PFSK-1 (cell line): ENCODE results near the gene CEACAM19.

Source experiments
- FOXP2 ChIP-seq: optimal IDR thresholded peaks from 2 replicates; pipeline ENCODE3; 2011; ENCODE audit warnings: borderline replicate concordance, control low read depth, inconsistent platforms; ENCODE audit not compliant: insufficient read depth; ENCODE audit errors: extremely low read length, extremely low read depth
- POLR2AphosphoS5 ChIP-seq: IDR thresholded peaks from 2 replicates; pipeline ENCODE4 v1.6.1; 2012; ENCODE audit warnings: low read depth, mild to moderate bottlenecking, control low read depth, low read length, moderate library complexity
- SIN3A ChIP-seq: IDR thresholded peaks from 2 replicates; pipeline ENCODE4 v1.6.1; 2012; ENCODE audit warnings: mild to moderate bottlenecking, low read length, moderate library complexity, borderline replicate concordance; ENCODE audit not compliant: insufficient read depth
- TAF1 ChIP-seq: IDR thresholded peaks from 2 replicates; pipeline ENCODE4 v1.6.1; 2012; ENCODE audit warnings: low read length, control low read depth, borderline replicate concordance; ENCODE audit not compliant: insufficient read depth
- TF ChIP-seq, protein P1 (sequence below), 2 experiments: IDR thresholded peaks; 2 replicates each; pipeline versions ENCODE4 v1.6.1 to v1.8.0; 2011 to 2012; ENCODE audit warnings: low read depth in 2 of 2, low read length in 2 of 2, control low read depth in 1 of 2, inconsistent platforms in 1 of 2, mild to moderate bottlenecking in 1 of 2, moderate library complexity in 1 of 2; ENCODE audit not compliant: insufficient read depth in 1 of 2

Gene CEACAM19

DNA sequence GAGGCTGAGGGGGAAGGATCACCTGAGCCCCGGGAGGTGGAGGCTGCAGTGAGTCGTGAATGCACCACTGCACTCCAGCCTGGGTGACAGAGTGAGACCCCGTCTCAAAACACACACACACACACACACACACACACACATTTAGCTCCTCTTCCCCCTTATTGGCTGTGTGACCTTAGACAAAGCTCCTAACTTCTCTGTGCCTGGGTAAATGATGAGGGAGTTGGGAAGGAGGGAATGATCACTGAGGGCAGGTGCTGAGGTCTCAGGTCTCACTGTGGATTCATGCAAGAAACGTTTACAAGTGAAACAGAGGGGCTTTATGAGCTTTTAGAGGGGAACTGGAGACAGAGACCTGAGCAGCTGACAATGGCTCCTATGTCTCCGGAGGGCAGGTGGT, 60.3 kb downstream of the CEACAM19 start:
- TF ChIP-seq POLR2AphosphoS5 = no peak
- TF ChIP-seq, protein P1, sequence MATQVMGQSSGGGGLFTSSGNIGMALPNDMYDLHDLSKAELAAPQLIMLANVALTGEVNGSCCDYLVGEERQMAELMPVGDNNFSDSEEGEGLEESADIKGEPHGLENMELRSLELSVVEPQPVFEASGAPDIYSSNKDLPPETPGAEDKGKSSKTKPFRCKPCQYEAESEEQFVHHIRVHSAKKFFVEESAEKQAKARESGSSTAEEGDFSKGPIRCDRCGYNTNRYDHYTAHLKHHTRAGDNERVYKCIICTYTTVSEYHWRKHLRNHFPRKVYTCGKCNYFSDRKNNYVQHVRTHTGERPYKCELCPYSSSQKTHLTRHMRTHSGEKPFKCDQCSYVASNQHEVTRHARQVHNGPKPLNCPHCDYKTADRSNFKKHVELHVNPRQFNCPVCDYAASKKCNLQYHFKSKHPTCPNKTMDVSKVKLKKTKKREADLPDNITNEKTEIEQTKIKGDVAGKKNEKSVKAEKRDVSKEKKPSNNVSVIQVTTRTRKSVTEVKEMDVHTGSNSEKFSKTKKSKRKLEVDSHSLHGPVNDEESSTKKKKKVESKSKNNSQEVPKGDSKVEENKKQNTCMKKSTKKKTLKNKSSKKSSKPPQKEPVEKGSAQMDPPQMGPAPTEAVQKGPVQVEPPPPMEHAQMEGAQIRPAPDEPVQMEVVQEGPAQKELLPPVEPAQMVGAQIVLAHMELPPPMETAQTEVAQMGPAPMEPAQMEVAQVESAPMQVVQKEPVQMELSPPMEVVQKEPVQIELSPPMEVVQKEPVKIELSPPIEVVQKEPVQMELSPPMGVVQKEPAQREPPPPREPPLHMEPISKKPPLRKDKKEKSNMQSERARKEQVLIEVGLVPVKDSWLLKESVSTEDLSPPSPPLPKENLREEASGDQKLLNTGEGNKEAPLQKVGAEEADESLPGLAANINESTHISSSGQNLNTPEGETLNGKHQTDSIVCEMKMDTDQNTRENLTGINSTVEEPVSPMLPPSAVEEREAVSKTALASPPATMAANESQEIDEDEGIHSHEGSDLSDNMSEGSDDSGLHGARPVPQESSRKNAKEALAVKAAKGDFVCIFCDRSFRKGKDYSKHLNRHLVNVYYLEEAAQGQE (IDR thresholded peaks at IDR 0.05; ENCODE audit: insufficient read depth in 1 of 2, low read depth in 2 of 2, low read length in 2 of 2) = no peak
- no peak for TF ChIP-seq FOXP2
- TF ChIP-seq TAF1 = no peak
- TF ChIP-seq SIN3A = no peak

DNA sequence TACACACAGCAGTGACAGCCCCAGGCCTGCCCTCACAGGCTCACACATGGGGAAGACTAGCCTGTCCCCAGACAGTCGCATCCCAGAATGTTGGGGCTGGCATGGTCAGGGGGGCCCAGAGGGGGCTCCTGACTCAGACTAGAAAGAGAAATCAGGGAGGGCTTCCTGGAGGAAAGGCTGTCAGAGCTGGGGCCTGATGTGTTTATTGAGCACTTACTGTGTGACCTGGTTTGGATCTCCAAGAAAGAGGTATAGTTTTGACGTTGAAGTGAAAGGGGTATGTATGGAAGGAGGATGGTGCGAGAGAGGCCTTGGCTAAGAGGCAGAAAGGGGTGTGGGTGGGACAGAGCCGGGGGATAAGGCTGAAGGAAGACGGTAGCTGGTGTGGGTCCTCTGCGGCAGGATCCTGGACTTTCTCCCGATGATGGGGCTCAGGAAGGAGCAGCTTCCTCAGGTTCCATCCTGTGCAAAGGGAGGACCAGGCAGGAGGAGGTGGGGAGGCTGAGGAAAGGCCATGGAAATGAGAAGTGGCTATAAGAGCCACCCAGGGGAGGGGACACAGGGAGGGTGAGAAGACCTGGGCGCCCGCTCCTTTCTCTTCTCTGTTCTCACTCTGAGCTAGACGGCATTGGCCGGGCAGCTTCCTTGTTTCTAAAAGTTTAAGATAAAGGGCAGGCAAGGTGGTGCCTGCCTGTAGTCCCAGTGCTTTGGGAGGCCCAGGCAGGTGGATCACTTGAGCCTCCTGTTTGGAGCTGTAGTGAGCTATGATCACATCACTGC, 61.1 kb downstream of the CEACAM19 start:
- TF ChIP-seq, protein P1 (IDR thresholded peaks at IDR 0.05; ENCODE audit: insufficient read depth in 1 of 2, low read depth in 2 of 2, low read length in 2 of 2) = no peak
- TF ChIP-seq FOXP2 = no peak
- no peak for TF ChIP-seq POLR2AphosphoS5
- TF ChIP-seq SIN3A = no peak
- TF ChIP-seq TAF1 = no peak
